NCI-H345 treated with DMSO at 0.1 percent for 48 hours (cell line): ENCODE measurements around the gene MORN1.

Experiments used
- DNase-seq: peaks from one replicate; lab custom pipeline; 2025; ENCODE audit not compliant: unreplicated experiment; lab: John Stamatoyannopoulos, UW

The MORN1 gene

DNA sequence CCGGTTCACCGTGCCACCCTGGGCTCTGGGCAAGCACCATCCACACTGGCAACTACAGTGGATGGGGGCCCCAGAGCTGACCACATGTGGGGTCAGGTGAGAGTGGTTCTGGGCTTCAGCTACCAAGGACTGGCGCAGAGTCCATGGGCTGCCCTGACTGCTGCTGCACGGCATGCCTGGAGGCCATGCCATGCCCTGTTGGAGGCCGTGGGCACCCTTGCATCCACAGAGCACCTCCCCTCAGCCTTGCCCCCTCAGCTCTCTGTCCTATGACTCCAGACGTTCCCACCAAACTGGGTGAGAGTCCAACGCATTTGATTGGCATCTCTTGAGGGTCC lies 15.5 kb downstream of the MORN1 start:
- no peak for DNase-seq

- DNase-seq = no peak
These were observed 16.0 kb downstream of the MORN1 start for GRCh38 chr1:2375246-2375922.

- no peak for DNase-seq
These were observed 16.9 kb downstream of the MORN1 start for GRCh38 chr1:2374252-2375155.

DNA sequence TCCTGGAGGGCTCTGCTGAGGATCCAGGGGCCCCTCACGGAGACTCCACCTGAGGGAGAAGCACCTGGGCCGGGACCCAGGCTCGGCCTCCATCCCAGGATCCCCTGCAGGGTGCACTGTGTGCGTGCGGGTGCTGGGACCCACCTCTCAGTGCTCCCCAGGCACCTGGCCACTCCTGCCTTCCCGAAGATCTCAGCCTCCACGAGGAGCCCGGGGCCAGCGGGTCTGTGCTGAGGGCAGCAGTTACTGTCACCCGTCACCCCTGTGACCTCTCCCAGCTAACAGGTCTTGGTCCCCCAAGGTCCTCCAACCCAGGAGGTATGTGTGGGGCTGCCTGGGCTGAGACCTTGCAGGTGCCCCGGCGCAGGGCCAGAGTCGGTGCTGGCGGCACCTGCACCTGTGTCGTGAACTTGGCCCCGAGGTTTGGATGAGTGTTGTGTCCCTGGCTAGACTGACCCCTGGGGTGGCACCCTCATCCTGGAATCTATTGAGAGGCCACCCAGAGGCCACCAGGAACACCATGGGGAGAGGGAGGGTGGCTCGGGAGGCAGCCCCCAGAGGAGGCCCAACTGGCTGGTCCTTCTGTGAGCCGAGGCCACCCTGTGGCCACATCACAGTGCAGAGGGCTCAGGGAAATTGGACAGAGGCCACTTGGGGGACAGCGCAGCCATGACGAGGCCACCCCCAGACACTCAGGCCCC lies 17.7 kb downstream of the MORN1 start:
- no peak for DNase-seq

DNA sequence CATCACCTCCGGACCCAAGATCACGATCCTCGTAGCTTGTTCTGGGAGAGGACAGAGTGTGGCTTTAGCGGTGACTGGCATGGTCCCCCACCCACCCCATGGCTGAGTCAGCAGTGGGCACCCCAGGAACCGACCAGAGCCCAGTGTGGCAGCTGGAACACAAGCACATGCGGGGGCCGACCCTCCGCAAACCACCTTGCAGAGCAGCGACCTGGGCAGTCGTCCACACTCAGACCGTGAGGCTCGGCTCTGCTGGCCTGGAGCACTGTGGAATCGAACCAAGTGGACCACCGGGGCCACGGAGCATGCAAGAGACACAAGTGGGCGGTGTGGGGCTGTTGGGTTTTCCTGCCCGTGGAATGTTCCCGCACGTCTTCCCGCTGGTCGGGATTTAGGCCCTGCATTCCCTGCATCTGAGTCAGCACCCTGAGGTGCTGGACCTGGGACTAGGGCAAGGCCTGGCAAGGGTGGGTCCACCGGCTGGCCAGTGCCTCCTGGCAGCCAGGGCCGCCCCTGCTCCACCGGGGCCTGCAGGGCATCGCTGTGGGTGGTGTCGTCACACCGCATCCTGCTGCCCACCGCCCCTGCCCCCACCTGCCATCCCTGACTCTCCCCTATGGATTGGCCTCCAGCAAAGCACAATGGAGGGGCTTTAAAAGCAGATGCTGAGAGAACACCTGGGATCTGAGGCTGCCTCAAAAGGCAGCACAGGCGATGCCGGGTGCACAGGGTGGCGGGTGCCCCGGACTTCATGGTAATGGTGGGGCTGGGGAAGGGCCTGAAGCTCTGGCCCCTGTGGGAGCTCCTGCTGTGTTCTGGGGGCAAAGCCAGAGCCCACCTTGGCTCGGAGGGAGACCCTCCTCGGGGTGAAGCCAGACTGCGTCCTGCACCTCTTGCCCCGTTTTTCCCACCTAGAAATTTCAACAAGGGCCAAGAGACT lies 18.5 kb downstream of the MORN1 start:
- no peak for DNase-seq

DNA sequence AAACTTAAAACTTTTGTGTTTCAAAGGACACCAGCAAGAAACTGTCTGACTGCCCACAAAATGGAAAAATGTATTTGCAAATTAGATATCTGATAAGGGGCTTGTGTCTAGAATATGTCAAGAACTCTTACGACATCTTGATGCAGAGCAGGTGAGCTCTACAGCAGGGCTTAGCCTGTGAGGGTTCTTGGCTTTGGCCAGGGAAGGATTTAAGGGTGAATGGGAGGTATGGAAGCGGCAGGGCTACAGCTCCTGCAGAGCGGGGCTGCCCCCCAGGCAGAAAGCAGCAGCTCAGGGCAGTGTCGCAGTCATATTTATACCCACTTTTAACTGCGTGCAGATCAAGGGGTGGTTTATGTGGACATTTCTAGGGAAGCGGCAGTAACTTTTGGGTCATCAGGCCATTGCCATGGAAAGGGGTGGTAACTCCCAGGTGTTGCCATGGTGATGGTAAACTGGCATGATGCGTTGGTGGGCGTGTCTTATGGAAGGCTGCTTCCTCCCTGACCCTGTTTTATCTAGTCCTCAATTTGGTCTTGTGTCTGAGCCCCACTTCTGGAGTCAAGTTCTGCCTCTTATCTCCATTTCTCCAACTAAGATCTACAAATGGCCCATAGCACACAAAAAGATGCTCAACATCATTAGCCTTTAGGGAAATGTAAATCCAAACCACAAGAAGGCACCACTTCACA lies 23.2 kb downstream of the MORN1 start:
- no peak for DNase-seq

- no peak for DNase-seq
These were observed 27.4 kb downstream of the MORN1 start for GRCh38 chr1:2363847-2364513.

DNA sequence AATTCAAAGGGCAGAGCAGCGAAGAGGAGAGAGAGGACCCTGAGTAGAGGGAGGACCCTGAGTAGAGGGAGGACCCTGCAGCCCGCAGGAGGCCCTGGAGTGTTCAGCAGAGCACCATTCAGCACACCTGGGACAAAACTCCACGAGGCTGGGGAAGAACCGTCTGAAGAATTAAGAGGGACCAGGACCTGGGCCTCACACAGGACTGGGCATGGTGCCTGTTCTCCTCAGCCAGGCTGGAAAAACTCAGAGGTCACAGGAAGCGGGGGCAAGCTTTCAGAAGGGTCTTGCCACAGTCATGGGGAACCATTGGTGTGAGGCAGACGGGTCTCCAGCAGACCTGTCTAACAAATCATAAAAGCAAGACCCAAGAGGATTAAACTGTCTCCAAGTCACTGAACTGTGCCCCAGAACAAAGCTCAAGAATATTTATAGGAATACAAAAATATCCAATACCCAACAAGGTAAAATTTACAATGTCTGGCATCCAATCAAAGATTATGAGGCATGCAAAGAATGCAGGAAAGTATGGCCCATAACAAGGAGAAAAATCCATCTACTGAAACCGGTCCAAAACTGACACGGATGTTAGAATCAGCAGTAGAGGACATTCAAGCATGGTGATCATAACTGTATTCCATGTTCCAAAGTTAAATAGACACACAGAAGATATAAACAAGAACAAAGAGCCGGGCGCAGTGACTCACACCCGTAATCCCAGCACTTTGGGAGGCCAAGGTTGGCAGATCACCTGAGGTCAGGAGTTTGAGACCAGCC lies 30.6 kb downstream of the MORN1 start:
- no peak for DNase-seq

DNA sequence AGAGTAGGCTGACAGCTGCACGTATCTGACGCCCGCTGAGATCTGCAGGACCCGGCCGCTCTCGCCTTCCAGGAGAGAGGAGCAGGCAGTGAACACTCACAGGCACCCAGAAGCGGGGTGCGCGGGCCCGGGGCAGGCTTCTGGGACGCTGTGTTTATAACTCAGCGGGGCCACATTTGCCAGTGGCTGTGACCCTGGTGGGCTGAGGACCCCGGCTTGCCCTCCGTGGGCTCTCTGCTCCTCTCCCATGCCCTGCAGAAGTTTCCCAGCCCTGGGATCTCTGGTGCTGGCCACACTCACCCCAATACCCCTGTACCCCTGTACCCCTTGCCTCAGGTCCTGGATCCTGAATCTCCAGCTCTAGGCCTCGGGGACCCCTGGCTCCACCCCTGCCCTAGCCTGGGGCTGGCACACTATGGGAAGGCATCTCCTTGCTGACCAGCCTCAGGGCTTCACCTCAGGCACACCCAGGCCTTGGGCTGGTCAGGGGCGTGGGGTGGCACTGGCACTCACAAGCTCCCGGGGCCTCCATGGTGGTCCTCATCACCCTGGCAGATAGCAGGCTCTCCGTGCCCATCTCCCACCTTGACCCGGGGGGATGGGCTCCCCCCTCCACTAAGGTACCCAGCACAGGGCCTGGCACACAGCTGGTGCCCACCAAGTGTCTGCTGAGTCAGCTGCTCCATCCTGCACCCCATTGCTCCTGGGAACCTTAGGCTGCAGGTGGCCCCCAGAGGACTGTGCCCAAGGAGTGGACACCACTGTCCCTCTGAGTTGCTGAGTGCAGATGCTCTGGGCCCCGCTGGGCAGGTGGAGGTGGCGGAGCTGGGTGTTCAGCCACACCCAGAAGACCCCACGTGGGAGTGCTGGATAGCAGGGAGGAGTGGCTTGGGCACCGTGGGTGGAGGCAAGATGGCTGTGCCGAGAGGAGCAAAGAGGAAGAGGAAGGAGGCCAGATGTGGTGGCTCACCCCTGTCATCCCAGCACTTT lies 32.4 kb downstream of the MORN1 start:
- DNase-seq = no peak

GRCh38 chr1:2358072-2358471 lies 33.3 kb downstream of the MORN1 start:
- DNase-seq = no peak

DNA sequence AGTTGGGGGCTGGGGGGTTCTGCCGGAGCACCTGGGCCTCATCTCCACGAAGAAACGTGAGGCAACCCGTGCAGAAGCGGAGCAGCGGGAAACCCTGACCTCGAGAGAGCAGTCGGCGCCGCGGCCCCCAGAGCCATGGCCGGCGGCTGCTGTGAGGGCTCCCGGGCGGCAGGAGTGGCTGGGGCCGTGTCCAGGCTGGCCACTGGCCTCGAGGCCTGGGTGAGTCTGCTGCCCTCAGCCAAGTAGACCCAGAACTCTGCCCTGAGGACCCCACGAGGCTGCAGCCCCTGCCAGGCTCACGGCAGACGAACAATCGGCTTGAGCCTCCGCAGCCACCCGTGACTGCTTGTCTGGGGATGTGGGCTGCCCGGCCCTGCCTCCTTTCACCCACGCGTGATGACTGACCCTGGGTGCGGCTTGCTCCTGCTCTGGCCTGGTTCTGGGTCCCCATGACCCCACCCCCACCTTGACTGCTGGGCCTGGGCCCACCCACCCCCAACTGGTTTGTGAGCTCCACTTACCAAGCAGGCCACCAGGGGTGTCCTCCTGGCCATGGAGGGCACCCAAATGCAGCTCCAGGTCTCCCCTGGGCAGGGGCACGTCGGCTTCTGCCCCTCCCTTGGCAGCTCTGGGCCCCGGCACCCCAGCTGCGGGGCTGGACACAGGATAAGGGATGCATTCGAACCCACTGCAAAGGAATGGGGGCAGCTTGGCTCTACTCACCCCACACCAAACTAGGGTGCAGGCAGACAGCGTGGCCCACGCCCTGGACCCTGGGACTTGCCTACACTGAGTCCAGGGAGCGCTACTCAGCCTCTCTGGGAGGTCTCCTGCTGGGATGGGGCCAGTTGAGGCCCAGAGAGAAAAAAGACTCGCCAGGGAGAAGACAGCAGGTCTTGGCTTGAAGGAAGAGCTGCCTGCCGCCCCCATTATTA lies 34.2 kb downstream of the MORN1 start:
- no peak for DNase-seq

DNA sequence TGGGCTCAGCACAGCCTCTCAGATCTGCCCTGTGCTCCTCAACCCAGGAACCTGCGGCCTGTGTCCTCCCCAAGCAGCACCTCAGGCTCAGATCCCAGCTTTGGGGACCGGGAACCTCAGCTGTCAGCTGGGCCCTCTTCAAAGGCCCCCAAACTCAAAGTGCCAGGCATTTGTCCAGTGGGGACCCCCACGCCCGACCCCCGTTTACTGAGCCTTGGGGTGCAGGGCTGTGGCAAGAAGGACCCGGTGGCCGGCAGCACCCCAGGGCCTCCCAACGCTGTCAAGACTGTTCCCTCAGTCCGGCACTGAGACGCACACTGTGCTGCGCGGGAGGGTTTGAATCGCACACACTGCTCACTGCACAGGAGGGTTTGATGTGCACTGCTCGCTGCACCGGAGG lies 35.0 kb downstream of the MORN1 start:
- no peak for DNase-seq

GRCh38 chr1:2355373-2356261 lies 35.7 kb downstream of the MORN1 start:
- DNase-seq = no peak

DNA sequence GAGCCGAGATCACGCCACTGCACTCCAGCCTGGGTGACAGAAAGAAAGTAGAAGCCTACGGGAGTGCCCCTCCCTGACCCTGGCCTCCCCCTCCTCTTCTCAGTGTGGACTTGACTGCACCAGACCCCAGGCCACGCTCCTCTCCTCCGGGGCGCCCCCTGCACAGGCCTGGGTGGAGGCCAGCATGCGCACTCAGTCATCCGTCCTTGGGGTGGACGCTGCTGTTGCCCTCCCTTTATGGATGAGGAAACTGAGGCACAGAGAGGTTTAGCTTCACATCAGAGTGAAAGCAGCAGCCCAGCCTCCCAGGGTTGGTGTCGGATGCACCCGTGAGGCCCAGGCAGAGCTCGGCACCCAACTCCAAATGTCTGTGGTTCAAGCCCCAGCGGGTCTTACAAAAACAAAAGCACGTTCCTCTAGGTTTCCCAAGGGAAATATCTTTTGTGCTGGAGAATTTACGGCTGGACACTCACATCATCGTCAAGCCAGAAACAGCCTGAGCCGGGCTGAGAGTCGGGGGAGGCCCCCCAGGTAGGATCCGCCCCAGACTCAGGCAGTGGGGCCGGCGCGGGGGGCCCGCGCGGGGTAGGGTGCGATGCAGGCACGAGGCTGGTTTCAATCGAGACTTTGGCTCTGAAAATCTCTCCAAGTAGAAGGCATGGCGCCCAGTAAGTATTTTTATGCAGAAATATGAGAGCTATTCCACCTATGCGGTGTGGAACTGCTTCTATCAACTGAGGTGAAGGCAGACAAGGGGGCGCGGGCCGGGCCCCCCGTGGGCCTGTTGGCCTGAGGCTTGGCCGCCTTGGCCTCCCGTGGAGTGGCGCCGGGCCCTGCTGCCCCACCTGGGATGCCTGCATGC lies 36.6 kb downstream of the MORN1 start:
- no peak for DNase-seq
